ENCODE results near the gene PTPRN2.
A peak's percentile ranks its signal among the peaks of the same experiment; 100 is the strongest.

The PTPRN2 gene

GRCh38 chr7:157764946-157765537 lies 822.6 kb downstream of the PTPRN2 start:
- Histone ChIP-seq H2BK15ac (replicated peaks; ENCODE audit: low read depth) (no peak overlapping the region), H3K79me2 (ENCODE audit: control insufficient read depth, insufficient read depth, low read length) (no peaks in the 10 kb centered on the region), H3K79me1 (ENCODE audit: low read length) (no peaks in the 10 kb centered on the region), H3K27ac (ENCODE audit: low read depth, low read length) (no peak overlapping the region), H3K4ac (ENCODE audit: low read depth, low read length) (no peak overlapping the region), H3K36me3 (ENCODE audit: control insufficient read depth, insufficient read depth, low read length) (no peaks in the 10 kb centered on the region), H3K4me1 (ENCODE audit: control insufficient read depth, low read depth, low read length) (no peaks in the 10 kb centered on the region), H3K18ac (ENCODE audit: low read length) (no peak overlapping the region), H3K4me2 (ENCODE audit: low read length) (no peak overlapping the region), H2BK5ac (ENCODE audit: low read length) (no peak overlapping the region), H3K9ac (ENCODE audit: low read length) (no peak overlapping the region), H3K4me3 (ENCODE audit: low read length) (no peak overlapping the region), H4K5ac (ENCODE audit: low read length) (no peak overlapping the region), H2BK120ac (ENCODE audit: low read depth, low read length) (no peak overlapping the region), H3K56ac (ENCODE audit: low read length) (no peak overlapping the region), H3K27me3 (ENCODE audit: insufficient read depth, low read length, poor library complexity) (no peaks in the 10 kb centered on the region), H4K8ac (ENCODE audit: low read depth, low read length) (no peak overlapping the region), H2AK5ac (ENCODE audit: low read length) (no peak overlapping the region), H3K23ac (ENCODE audit: low read length) (no peak overlapping the region)
- no peak for DNase-seq
- 100% methylated on average over 1 of the region's 1 CpG for WGBS (ENCODE audit: extremely low coverage, insufficient coverage, low lambda C conversion rate)

GRCh38 chr7:157764193-157764592 lies 823.4 kb downstream of the PTPRN2 start:
- no peak for DNase-seq
- no peak overlapping the region for H3K18ac ChIP-seq (ENCODE audit: low read length)

GRCh38 chr7:157763279-157764000 lies 824.2 kb downstream of the PTPRN2 start:
- no peaks in the 10 kb centered on the region for H3K79me1 ChIP-seq (ENCODE audit: low read length)
- no peak overlapping the region for H2BK120ac ChIP-seq (ENCODE audit: low read depth, low read length)
- WGBS (ENCODE audit: extremely low coverage, insufficient coverage, low lambda C conversion rate) = no CpG with 5 or more reads among the region's 14 CpGs
- H3K9ac ChIP-seq (ENCODE audit: low read length) = no peak overlapping the region
- H2AK5ac ChIP-seq (ENCODE audit: low read length) = no peak overlapping the region
- H3K56ac ChIP-seq (ENCODE audit: low read length) = no peak overlapping the region
- no peak overlapping the region for H4K8ac ChIP-seq (ENCODE audit: low read depth, low read length)
- no peak overlapping the region for H3K27ac ChIP-seq (ENCODE audit: low read depth, low read length)
- no peaks in the 10 kb centered on the region for H3K4me1 ChIP-seq (ENCODE audit: control insufficient read depth, low read depth, low read length)
- H3K4ac ChIP-seq (ENCODE audit: low read depth, low read length) = no peak overlapping the region
- no peak overlapping the region for H3K18ac ChIP-seq (ENCODE audit: low read length)
- no peak overlapping the region for H3K23ac ChIP-seq (ENCODE audit: low read length)
- no peaks in the 10 kb centered on the region for H3K36me3 ChIP-seq (ENCODE audit: control insufficient read depth, insufficient read depth, low read length)
- H3K27me3 ChIP-seq (ENCODE audit: insufficient read depth, low read length, poor library complexity) = no peaks in the 10 kb centered on the region
- no peak overlapping the region for H2BK15ac ChIP-seq (replicated peaks; ENCODE audit: low read depth)
- H3K4me3 ChIP-seq (ENCODE audit: low read length) = no peak overlapping the region
- DNase-seq = no peak
- no peak overlapping the region for H4K5ac ChIP-seq (ENCODE audit: low read length)
- no peak overlapping the region for H2BK5ac ChIP-seq (ENCODE audit: low read length)
- H3K79me2 ChIP-seq (ENCODE audit: control insufficient read depth, insufficient read depth, low read length) = no peaks in the 10 kb centered on the region
- H3K4me2 ChIP-seq (ENCODE audit: low read length) = no peak overlapping the region

More at GRCh38 chr7:157764193-157764592, 823.4 kb downstream of the PTPRN2 start:
- Histone ChIP-seq H3K9ac (ENCODE audit: low read length) (no peak overlapping the region), H3K23ac (ENCODE audit: low read length) (no peak overlapping the region), H3K79me1 (ENCODE audit: low read length) (no peaks in the 10 kb centered on the region), H3K4me1 (ENCODE audit: control insufficient read depth, low read depth, low read length) (no peaks in the 10 kb centered on the region), H2BK15ac (replicated peaks; ENCODE audit: low read depth) (no peak overlapping the region), H4K8ac (ENCODE audit: low read depth, low read length) (no peak overlapping the region), H3K79me2 (ENCODE audit: control insufficient read depth, insufficient read depth, low read length) (no peaks in the 10 kb centered on the region), H3K4ac (ENCODE audit: low read depth, low read length) (no peak overlapping the region), H3K4me2 (ENCODE audit: low read length) (no peak overlapping the region), H3K36me3 (ENCODE audit: control insufficient read depth, insufficient read depth, low read length) (no peaks in the 10 kb centered on the region), H2AK5ac (ENCODE audit: low read length) (no peak overlapping the region), H3K27me3 (ENCODE audit: insufficient read depth, low read length, poor library complexity) (no peaks in the 10 kb centered on the region), H3K27ac (ENCODE audit: low read depth, low read length) (no peak overlapping the region), H4K5ac (ENCODE audit: low read length) (no peak overlapping the region), H2BK5ac (ENCODE audit: low read length) (no peak overlapping the region), H3K56ac (ENCODE audit: low read length) (no peak overlapping the region), H3K4me3 (ENCODE audit: low read length) (no peak overlapping the region), H2BK120ac (ENCODE audit: low read depth, low read length) (no peak overlapping the region)
- no CpG with 5 or more reads among the region's 6 CpGs for WGBS (ENCODE audit: extremely low coverage, insufficient coverage, low lambda C conversion rate)

- Histone ChIP-seq H3K79me2 (ENCODE audit: control insufficient read depth, insufficient read depth, low read length) (no peaks in the 10 kb centered on the region), H2BK120ac (ENCODE audit: low read depth, low read length) (no peak overlapping the region), H3K36me3 (ENCODE audit: control insufficient read depth, insufficient read depth, low read length) (no peaks in the 10 kb centered on the region), H3K4me1 (ENCODE audit: control insufficient read depth, low read depth, low read length) (no peaks in the 10 kb centered on the region), H3K56ac (ENCODE audit: low read length) (no peak overlapping the region), H2AK5ac (ENCODE audit: low read length) (no peak overlapping the region), H3K9ac (ENCODE audit: low read length) (no peak overlapping the region), H2BK5ac (ENCODE audit: low read length) (no peak overlapping the region), H3K27me3 (ENCODE audit: insufficient read depth, low read length, poor library complexity) (no peaks in the 10 kb centered on the region), H3K4me3 (ENCODE audit: low read length) (no peak overlapping the region), H2BK15ac (replicated peaks; ENCODE audit: low read depth) (no peak overlapping the region), H3K4me2 (ENCODE audit: low read length) (no peak overlapping the region), H3K27ac (ENCODE audit: low read depth, low read length) (no peak overlapping the region), H4K5ac (ENCODE audit: low read length) (no peak overlapping the region), H3K4ac (ENCODE audit: low read depth, low read length) (no peak overlapping the region), H3K18ac (ENCODE audit: low read length) (no peak overlapping the region), H3K23ac (ENCODE audit: low read length) (no peak overlapping the region), H4K8ac (ENCODE audit: low read depth, low read length) (no peak overlapping the region), H3K79me1 (ENCODE audit: low read length) (no peaks in the 10 kb centered on the region)
- no peak for DNase-seq
- WGBS (ENCODE audit: extremely low coverage, insufficient coverage, low lambda C conversion rate) = no CpG with 5 or more reads among the region's 13 CpGs
These were observed 824.8 kb downstream of the PTPRN2 start for GRCh38 chr7:157762824-157763223.

- Histone ChIP-seq H4K8ac (ENCODE audit: low read depth, low read length) (no peak overlapping the region), H2BK120ac (ENCODE audit: low read depth, low read length) (no peak overlapping the region), H4K5ac (ENCODE audit: low read length) (no peak overlapping the region), H3K36me3 (ENCODE audit: control insufficient read depth, insufficient read depth, low read length) (no peaks in the 10 kb centered on the region), H3K9ac (ENCODE audit: low read length) (no peak overlapping the region), H2BK5ac (ENCODE audit: low read length) (no peak overlapping the region), H3K4me1 (ENCODE audit: control insufficient read depth, low read depth, low read length) (no peaks in the 10 kb centered on the region), H3K18ac (ENCODE audit: low read length) (no peak overlapping the region), H3K4me3 (ENCODE audit: low read length) (no peak overlapping the region), H2BK15ac (replicated peaks; ENCODE audit: low read depth) (no peak overlapping the region), H3K56ac (ENCODE audit: low read length) (no peak overlapping the region), H2AK5ac (ENCODE audit: low read length) (no peak overlapping the region), H3K4ac (ENCODE audit: low read depth, low read length) (no peak overlapping the region), H3K23ac (ENCODE audit: low read length) (no peak overlapping the region), H3K4me2 (ENCODE audit: low read length) (no peak overlapping the region), H3K27ac (ENCODE audit: low read depth, low read length) (no peak overlapping the region), H3K27me3 (ENCODE audit: insufficient read depth, low read length, poor library complexity) (no peaks in the 10 kb centered on the region), H3K79me1 (ENCODE audit: low read length) (no peaks in the 10 kb centered on the region), H3K79me2 (ENCODE audit: control insufficient read depth, insufficient read depth, low read length) (no peaks in the 10 kb centered on the region)
- peak; percentile 42 for DNase-seq
- WGBS (ENCODE audit: extremely low coverage, insufficient coverage, low lambda C conversion rate) = no CpG with 5 or more reads among the region's 17 CpGs
These were observed 827.5 kb downstream of the PTPRN2 start for GRCh38 chr7:157760004-157760730.
